Neuron (in vitro differentiated cells): Measurements from ENCODE around the gene GPC6.

Experiments
- H2AFZ ChIP-seq: one replicate; pipeline ENCODE4 v1.6.1; 2013; ENCODE audit warnings: low read depth, mild to moderate bottlenecking, inconsistent platforms, low read length, moderate library complexity
- H3K27me3 ChIP-seq: one replicate; pipeline ENCODE4 v1.6.1; 2013; ENCODE audit warnings: low read length; ENCODE audit not compliant: insufficient read depth
- H3K36me3 ChIP-seq: one replicate; pipeline ENCODE4 v1.6.1; 2013; ENCODE audit warnings: low read length; ENCODE audit not compliant: insufficient read depth
- H3K4me1 ChIP-seq: one replicate; pipeline ENCODE4 v1.6.1; 2013; ENCODE audit warnings: low read length; ENCODE audit not compliant: insufficient read depth
- H3K4me3 ChIP-seq: 2 replicates; pipeline ENCODE4 v1.5.1; 2013; ENCODE audit warnings: mild to moderate bottlenecking, low read length, moderate library complexity
- H3K9me3 ChIP-seq: one replicate; pipeline ENCODE4 v1.6.1; 2013; ENCODE audit warnings: low read length

GPC6 gene

GRCh38 chr13:93766719-93767118 lies 540.1 kb downstream of the GPC6 start:
- H3K36me3 ChIP-seq: no peaks in the 10 kb centered on the region
- H3K9me3 ChIP-seq: peaks cover 2% of the 10 kb centered on the region

GRCh38 chr13:93767180-93767916 lies 540.7 kb downstream of the GPC6 start:
- Histone ChIP-seq H3K4me3 (no peak overlapping the region), H3K4me1 (peaks cover 4% of the 10 kb centered on the region), H3K27me3 (no peaks in the 10 kb centered on the region), H2AFZ (no peak overlapping the region), H3K9me3 (peaks cover 2% of the 10 kb centered on the region), H3K36me3 (no peaks in the 10 kb centered on the region)

More at GRCh38 chr13:93766719-93767118, 540.1 kb downstream of the GPC6 start:
- Histone ChIP-seq H2AFZ (no peak overlapping the region), H3K4me1 (peaks cover 4% of the 10 kb centered on the region), H3K27me3 (no peaks in the 10 kb centered on the region), H3K4me3 (no peak overlapping the region)

- no peaks in the 10 kb centered on the region for H3K36me3 ChIP-seq
- H2AFZ ChIP-seq: no peak overlapping the region
- no peak overlapping the region for H3K4me3 ChIP-seq
- peaks cover 2% of the 10 kb centered on the region for H3K9me3 ChIP-seq
- no peaks in the 10 kb centered on the region for H3K27me3 ChIP-seq
- H3K4me1 ChIP-seq: peaks cover 4% of the 10 kb centered on the region
Observed at GRCh38 chr13:93767917-93768409, 541.4 kb downstream of the GPC6 start.

GRCh38 chr13:93769101-93769500 lies 542.5 kb downstream of the GPC6 start:
- H3K4me3 ChIP-seq: no peak overlapping the region
- H3K36me3 ChIP-seq: no peaks in the 10 kb centered on the region
- peaks cover 4% of the 10 kb centered on the region for H3K4me1 ChIP-seq
- H2AFZ ChIP-seq: no peak overlapping the region
- no peaks in the 10 kb centered on the region for H3K9me3 ChIP-seq
- no peaks in the 10 kb centered on the region for H3K27me3 ChIP-seq

- Histone ChIP-seq H2AFZ (no peak overlapping the region), H3K27me3 (no peaks in the 10 kb centered on the region), H3K4me1 (peaks cover 4% of the 10 kb centered on the region), H3K36me3 (no peaks in the 10 kb centered on the region), H3K4me3 (no peak overlapping the region), H3K9me3 (no peaks in the 10 kb centered on the region)
Observed at GRCh38 chr13:93769607-93770006, 543.0 kb downstream of the GPC6 start.

- Histone ChIP-seq H3K4me3 (no peak overlapping the region), H3K27me3 (no peaks in the 10 kb centered on the region), H3K9me3 (no peaks in the 10 kb centered on the region), H3K36me3 (no peaks in the 10 kb centered on the region), H2AFZ (no peak overlapping the region), H3K4me1 (peaks cover 4% of the 10 kb centered on the region)
Observed at GRCh38 chr13:93771227-93771626, 544.6 kb downstream of the GPC6 start.

GRCh38 chr13:93771782-93772181 lies 545.2 kb downstream of the GPC6 start:
- Histone ChIP-seq H3K9me3 (no peaks in the 10 kb centered on the region), H3K4me3 (no peak overlapping the region), H3K27me3 (no peaks in the 10 kb centered on the region), H2AFZ (no peak overlapping the region), H3K4me1 (peaks cover 4% of the 10 kb centered on the region), H3K36me3 (no peaks in the 10 kb centered on the region)

GRCh38 chr13:93774506-93774905 lies 547.9 kb downstream of the GPC6 start:
- Histone ChIP-seq H3K4me1 (peaks cover 8% of the 10 kb centered on the region), H2AFZ (no peak overlapping the region), H3K27me3 (no peaks in the 10 kb centered on the region), H3K9me3 (no peaks in the 10 kb centered on the region), H3K36me3 (no peaks in the 10 kb centered on the region), H3K4me3 (no peak overlapping the region)

- no peaks in the 10 kb centered on the region for H3K27me3 ChIP-seq
- H2AFZ ChIP-seq: no peak overlapping the region
- H3K36me3 ChIP-seq: no peaks in the 10 kb centered on the region
- no peak overlapping the region for H3K4me3 ChIP-seq
- H3K4me1 ChIP-seq: peaks cover 8% of the 10 kb centered on the region
- H3K9me3 ChIP-seq: no peaks in the 10 kb centered on the region
Observed at GRCh38 chr13:93775027-93775426, 548.4 kb downstream of the GPC6 start.

GRCh38 chr13:93775507-93776108 lies 549.0 kb downstream of the GPC6 start:
- no peaks in the 10 kb centered on the region for H3K36me3 ChIP-seq
- H3K4me3 ChIP-seq: no peak overlapping the region
- no peaks in the 10 kb centered on the region for H3K27me3 ChIP-seq
- H3K4me1 ChIP-seq: peaks cover 8% of the 10 kb centered on the region
- no peak overlapping the region for H2AFZ ChIP-seq
- no peaks in the 10 kb centered on the region for H3K9me3 ChIP-seq

GRCh38 chr13:93776936-93777335 lies 550.3 kb downstream of the GPC6 start:
- no peak overlapping the region for H3K4me3 ChIP-seq
- no peaks in the 10 kb centered on the region for H3K9me3 ChIP-seq

GRCh38 chr13:93777504-93777903 lies 550.9 kb downstream of the GPC6 start:
- no peaks in the 10 kb centered on the region for H3K36me3 ChIP-seq
- H3K27me3 ChIP-seq: no peaks in the 10 kb centered on the region
- H3K4me1 ChIP-seq: peaks cover 4% of the 10 kb centered on the region

More at GRCh38 chr13:93776936-93777335, 550.3 kb downstream of the GPC6 start:
- Histone ChIP-seq H3K27me3 (no peaks in the 10 kb centered on the region), H3K36me3 (no peaks in the 10 kb centered on the region), H2AFZ (no peak overlapping the region), H3K4me1 (peaks cover 4% of the 10 kb centered on the region)

GRCh38 chr13:93778548-93778947 lies 551.9 kb downstream of the GPC6 start:
- H2AFZ ChIP-seq: no peak overlapping the region
- H3K4me1 ChIP-seq: peaks cover 4% of the 10 kb centered on the region
- H3K36me3 ChIP-seq: no peaks in the 10 kb centered on the region
- H3K27me3 ChIP-seq: no peaks in the 10 kb centered on the region
- no peaks in the 10 kb centered on the region for H3K9me3 ChIP-seq
- no peak overlapping the region for H3K4me3 ChIP-seq

More at GRCh38 chr13:93777504-93777903, 550.9 kb downstream of the GPC6 start:
- Histone ChIP-seq H3K9me3 (no peaks in the 10 kb centered on the region), H2AFZ (no peak overlapping the region), H3K4me3 (no peak overlapping the region)
